ENCODE measurements around the gene NRIP2. TPM values are rescaled to one million over a fixed set of nuclear protein-coding genes. Genes with fewer than 3 reads are reported as not detected.

NRIP2 gene
- total RNA-seq, 1 experiment from 2014 or later, result 0.15 TPM

DNA sequence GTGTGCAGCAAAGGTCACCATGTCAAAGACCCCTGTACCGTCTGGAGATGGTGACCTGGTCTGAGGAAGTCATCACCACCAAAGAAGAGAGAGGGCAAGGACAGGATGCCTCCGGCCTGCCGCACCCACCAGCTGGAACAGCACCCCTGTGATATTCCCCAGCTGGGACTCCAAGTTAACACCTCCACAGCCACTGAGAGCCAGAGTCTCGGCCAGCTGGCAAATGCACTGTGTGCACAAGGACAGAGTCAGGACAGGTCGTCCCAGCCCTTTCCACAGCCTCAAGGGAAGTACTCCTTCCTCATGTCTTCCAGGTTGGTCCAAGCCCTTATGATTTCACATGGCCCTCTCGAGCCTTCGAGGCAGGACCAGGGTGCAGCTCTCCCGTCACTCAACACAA, 59.4 kb downstream of the NRIP2 start:
- H3K27me3 ChIP-seq (ENCODE audit: insufficient read depth, low read length), result no peaks in the 10 kb centered on the region
- WGBS (ENCODE audit: extremely low coverage, insufficient read length, low lambda C conversion rate), result no CpG with 5 or more reads among the region's 8 CpGs
- H3K4me3 Mint-ChIP-seq, result no peak overlapping the region

More for the DNA sequence above, 59.4 kb downstream of the NRIP2 start:
- peaks cover 30 to 42% of the 10 kb centered on the region in 2 experiments for H3K4me1 Mint-ChIP-seq
- H3K23ac ChIP-seq (ENCODE audit: insufficient read length, low read depth, low read length), result no peak overlapping the region
- no peak overlapping the region for H3K56ac ChIP-seq (ENCODE audit: insufficient read length, low read depth, low read length)
- H3K4ac ChIP-seq (ENCODE audit: low read depth, low read length), result no peak overlapping the region
- peak; percentile 27 for DNase-seq
- no peak overlapping the region for H4K8ac ChIP-seq (replicated peaks; ENCODE audit: insufficient read length, low read depth, low read length)
- TF ChIP-seq, protein P1, sequence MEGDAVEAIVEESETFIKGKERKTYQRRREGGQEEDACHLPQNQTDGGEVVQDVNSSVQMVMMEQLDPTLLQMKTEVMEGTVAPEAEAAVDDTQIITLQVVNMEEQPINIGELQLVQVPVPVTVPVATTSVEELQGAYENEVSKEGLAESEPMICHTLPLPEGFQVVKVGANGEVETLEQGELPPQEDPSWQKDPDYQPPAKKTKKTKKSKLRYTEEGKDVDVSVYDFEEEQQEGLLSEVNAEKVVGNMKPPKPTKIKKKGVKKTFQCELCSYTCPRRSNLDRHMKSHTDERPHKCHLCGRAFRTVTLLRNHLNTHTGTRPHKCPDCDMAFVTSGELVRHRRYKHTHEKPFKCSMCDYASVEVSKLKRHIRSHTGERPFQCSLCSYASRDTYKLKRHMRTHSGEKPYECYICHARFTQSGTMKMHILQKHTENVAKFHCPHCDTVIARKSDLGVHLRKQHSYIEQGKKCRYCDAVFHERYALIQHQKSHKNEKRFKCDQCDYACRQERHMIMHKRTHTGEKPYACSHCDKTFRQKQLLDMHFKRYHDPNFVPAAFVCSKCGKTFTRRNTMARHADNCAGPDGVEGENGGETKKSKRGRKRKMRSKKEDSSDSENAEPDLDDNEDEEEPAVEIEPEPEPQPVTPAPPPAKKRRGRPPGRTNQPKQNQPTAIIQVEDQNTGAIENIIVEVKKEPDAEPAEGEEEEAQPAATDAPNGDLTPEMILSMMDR (conservative IDR thresholded peaks at IDR 0.05), result no peak
- no peak overlapping the region for H3K27ac ChIP-seq (ENCODE audit: insufficient read length, low read depth, low read length)
- H3K18ac ChIP-seq (ENCODE audit: insufficient read length, low read depth, low read length), result no peak overlapping the region
- no peaks in the 10 kb centered on the region for H3K79me2 ChIP-seq (ENCODE audit: insufficient read depth, low read length)
- H3K9me3 Mint-ChIP-seq, result peaks cover 3% of the 10 kb centered on the region in 2 experiments; a peak in 2 of 5 replicates
- no peak overlapping the region for H3K4me2 ChIP-seq (ENCODE audit: insufficient read depth, insufficient read length, low read length)
- no peak overlapping the region for H4K5ac ChIP-seq (ENCODE audit: insufficient read length, low read depth, low read length)
- no peak overlapping the region for H2BK5ac ChIP-seq (ENCODE audit: insufficient read length, low read length)
- H2BK20ac ChIP-seq (ENCODE audit: low read depth, low read length, poor library complexity, severe bottlenecking), result no peak overlapping the region
- no peak overlapping the region for H4K91ac ChIP-seq (ENCODE audit: insufficient read length, low read depth, low read length)
- no peak overlapping the region for H2AFZ ChIP-seq (ENCODE audit: low read length)
- no peaks in the 10 kb centered on the region for H3K36me3 Mint-ChIP-seq (ENCODE audit: insufficient read depth in 1 of 3, low read depth in 3 of 3)
- no peak overlapping the region for H2BK15ac ChIP-seq (ENCODE audit: low read depth, low read length)
- H2AK5ac ChIP-seq (ENCODE audit: insufficient read length, low read length), result no peak overlapping the region
- no peaks in the 10 kb centered on the region for H3K23me2 ChIP-seq (ENCODE audit: insufficient read length, low read depth, low read length, poor library complexity, severe bottlenecking)
- H3K9me3 ChIP-seq (ENCODE audit: control insufficient read depth, low read depth, low read length), result no peaks in the 10 kb centered on the region
- no peak overlapping the region; the same call in 1 of the 2 replicates for H3K14ac ChIP-seq (ENCODE audit: insufficient read depth, low read length)
- peak overlapping the region in 1 of 3 experiments; percentile 21; a peak in 1 of 7 replicates for H3K27ac Mint-ChIP-seq
- no peak overlapping the region for H3K9ac ChIP-seq (ENCODE audit: extremely low read depth, insufficient read length, low read length)
- peaks cover 17% of the 10 kb centered on the region; the same call in 1 of the 2 replicates for H3K4me1 ChIP-seq (ENCODE audit: insufficient read depth, low read length)
- H2BK120ac ChIP-seq (ENCODE audit: low read depth, low read length, poor library complexity, severe bottlenecking), result no peak overlapping the region
- H3K27me3 Mint-ChIP-seq (ENCODE audit: low read depth), result no peaks in the 10 kb centered on the region; the same call in 1 of the 2 replicates
- H4K20me1 ChIP-seq (ENCODE audit: control insufficient read depth, insufficient read depth, insufficient read length), result no peaks in the 10 kb centered on the region
- no peaks in the 10 kb centered on the region for H3K79me1 ChIP-seq (ENCODE audit: insufficient read depth, low read depth, low read length, poor library complexity, severe bottlenecking)
- H3T11ph ChIP-seq (ENCODE audit: low read length), result no peak overlapping the region
- H2BK12ac ChIP-seq (ENCODE audit: insufficient read length, low read depth, low read length), result peak overlapping the region; percentile 27

Other genes with a start within 250 kb of the NRIP2 start
- 221 and 237 TPM in 2 replicates for gene FKBP4, start 40.1 kb downstream of the NRIP2 start, total RNA-seq (2021)
- gene ITFG2, start 22.4 kb downstream of the NRIP2 start, total RNA-seq (2021), result 32.7 and 41.6 TPM in 2 replicates
- gene TEX52, start 22.0 kb upstream of the NRIP2 start, total RNA-seq (2021), result 0.20 TPM in 2 replicates
- 109 TPM in 2 replicates for gene FOXM1, start 42.1 kb upstream of the NRIP2 start, total RNA-seq (2021)
- gene RHNO1, start 42.2 kb upstream of the NRIP2 start, total RNA-seq (2021), result 36.4 and 36.7 TPM in 2 replicates
- 21.4 and 22.3 TPM in 2 replicates for gene TULP3, start 55.9 kb upstream of the NRIP2 start, total RNA-seq (2021)
- 127 and 133 TPM in 2 replicates for gene TEAD4, start 124.4 kb upstream of the NRIP2 start, total RNA-seq (2021)
- gene TSPAN9, start 242.3 kb upstream of the NRIP2 start, total RNA-seq (2021), result 16.8 and 19.0 TPM in 2 replicates

All from H9 (cell line).